K562 (cell line): Measurements from ENCODE around the gene RBM25. TPM values are rescaled to one million over a fixed set of nuclear protein-coding genes. Genes with fewer than 3 reads are reported as not detected.
A peak's percentile ranks its signal among the peaks of the same experiment; 100 is the strongest.

Source experiments
- ATAC-seq: fragments of 200-7000 bp; cut with Tn5 transposase; 3 replicates; pipeline ENCODE4 v1.9.1; 2020; ENCODE audit warnings: moderate library complexity
- BruUV-seq: library from RNA; stranded (reverse); fragments of 400-500 nt; replicated peaks from 2 replicates; lab custom pipeline; 2021; lab: Mats Ljungman, UMichigan
- CTCF ChIA-PET: fragments of 300-600 bp; formaldehyde crosslinking; extraction: SDS; loops from one replicate; lab custom pipeline; 2021; ENCODE audit warnings: low intra/inter-chr PET ratio; lab: Yijun Ruan, JAX
- POLR2A ChIA-PET: fragments of 300-600, 350-650 bp; sonication (Branson Sonifier 250); formaldehyde crosslinking; extraction: SDS; loops from one replicate; lab custom pipeline; 2021; ENCODE audit warnings: antibody characterized with exemption, inconsistent platforms; lab: Yijun Ruan, JAX
- DNase-seq, 4 experiments: peaks; one replicate each; pipeline versions ENCODE4 v3.0.0 to v3.0.0-alpha.2; 2011 to 2018; ENCODE audit warnings: low spot score in 3 of 4, mixed read lengths in 3 of 4; ENCODE audit errors: extremely low read depth in 1 of 4
- FAIRE-seq: peaks from 2 replicates; lab custom pipeline; 2011; peaks lifted over from hg19 to GRCh38; lab: Jason Lieb, UNC
- H2AFZ ChIP-seq: 2 replicates; pipeline ENCODE4 v1.6.0; 2011; ENCODE audit warnings: low read depth, low read length, control low read depth, inconsistent platforms
- H3K27ac ChIP-seq: fragments of 200-600 bp; 3 replicates; pipeline ENCODE4 v1.8.0; 2011; ENCODE audit warnings: low read depth, mild to moderate bottlenecking, control low read depth, inconsistent platforms, low read length, moderate library complexity, mixed read lengths; ENCODE audit errors: extremely low read depth
- H3K27me3 ChIP-seq, 2 experiments: fragments of 300-600 bp in 1 of 2; 2 replicates in 1 of 2; 3 replicates in 1 of 2; pipeline versions ENCODE4 v1.6.0 to v1.8.0; 2011; ENCODE audit warnings: inconsistent platforms in 2 of 2, low read length in 2 of 2, mild to moderate bottlenecking in 1 of 2, mixed read lengths in 1 of 2, moderate library complexity in 1 of 2; ENCODE audit not compliant: control insufficient read depth in 2 of 2, insufficient read depth in 2 of 2
- H3K36me3 ChIP-seq: fragments of 300-600 bp; 3 replicates; pipeline ENCODE4 v1.8.0; 2011; ENCODE audit warnings: mild to moderate bottlenecking, low read length, inconsistent platforms; ENCODE audit not compliant: control insufficient read depth, insufficient read depth
- H3K4me1 ChIP-seq, 2 experiments: fragments of 200-600 bp in 1 of 2; replicated peaks in 1 of 2; 2 replicates in 1 of 2; 3 replicates in 1 of 2; pipeline versions ENCODE4 v1.5.1 to v1.8.0; 2011; ENCODE audit warnings: inconsistent platforms in 2 of 2, low read length in 2 of 2, mild to moderate bottlenecking in 1 of 2, mixed read lengths in 1 of 2, moderate library complexity in 1 of 2; ENCODE audit not compliant: control insufficient read depth in 2 of 2, insufficient read depth in 2 of 2
- H3K4me2 ChIP-seq: 2 replicates; pipeline ENCODE4 v1.6.1; 2011; ENCODE audit warnings: low read length, control low read depth, inconsistent platforms, mixed read lengths; ENCODE audit not compliant: insufficient read depth
- H3K4me3 ChIP-seq: fragments of 200-600 bp; sonication (generic), shearing (Covaris generic); 2 replicates; pipeline ENCODE4 v1.5.1; 2016; ENCODE audit warnings: control low read depth, inconsistent platforms
- H3K79me2 ChIP-seq: fragments of 200-600 bp; 3 replicates; pipeline ENCODE4 v1.8.0; 2011; ENCODE audit warnings: low read length, inconsistent platforms; ENCODE audit not compliant: control insufficient read depth, insufficient read depth
- H3K9ac ChIP-seq, 2 experiments: 2 replicates each; pipeline versions ENCODE4 v1.6.0 to v1.6.1; 2011; ENCODE audit warnings: low read depth in 2 of 2, low read length in 2 of 2, control low read depth in 1 of 2, inconsistent platforms in 1 of 2, mild to moderate bottlenecking in 1 of 2, mixed read lengths in 1 of 2; ENCODE audit not compliant: insufficient read depth in 1 of 2
- H3K9me1 ChIP-seq: one replicate; pipeline ENCODE4 v1.6.0; 2011; ENCODE audit warnings: inconsistent platforms, mild to moderate bottlenecking, low read length, moderate library complexity; ENCODE audit not compliant: control insufficient read depth, insufficient read depth
- H3K9me3 ChIP-seq: replicated peaks from 2 replicates; pipeline ENCODE4 v1.5.1; 2011; ENCODE audit warnings: low read depth, low read length, inconsistent platforms; ENCODE audit not compliant: control insufficient read depth, insufficient read depth
- H4K20me1 ChIP-seq: replicated peaks from 2 replicates; pipeline ENCODE4 v1.6.1; 2011; ENCODE audit warnings: low read length, inconsistent platforms, mixed read lengths; ENCODE audit not compliant: control insufficient read depth, insufficient read depth
- RBM14 ChIP-seq: fragments of 200-400 bp; formaldehyde crosslinking; IDR thresholded peaks from 2 replicates; pipeline ENCODE4 v1.6.1; 2018; ENCODE audit warnings: low read depth, mild to moderate bottlenecking, low read length, moderate library complexity, borderline replicate concordance; ENCODE audit not compliant: insufficient read depth
- TCF7L2 ChIP-seq: fragments of 150-350 bp; IDR thresholded peaks from 2 replicates; pipeline ENCODE4 v1.6.1; 2016; ENCODE audit warnings: low read depth, mild to moderate bottlenecking, low read length, moderate library complexity
- ZNF384 ChIP-seq: IDR thresholded peaks from 2 replicates; pipeline ENCODE4 v1.6.1; 2012; ENCODE audit warnings: low read depth, low read length, improper control_type of control experiment
- ZNF436 ChIP-seq: fragments of 250-450, 450-650 bp; sonication (Bioruptor Pico); formaldehyde crosslinking; IDR thresholded peaks from 2 replicates; pipeline ENCODE4 v1.7.0; 2020; ENCODE audit warnings: mild to moderate bottlenecking
- WGBS: fragments of 100-300 bp; shearing (Covaris generic); methylation state at CpG from one replicate; pipeline ENCODE4 v1.1.6; 2016; ENCODE audit warnings: low coverage, mixed read lengths; ENCODE audit not compliant: insufficient coverage; ENCODE audit errors: missing lambda C conversion rate; 5-methylcytosine and 5-hydroxymethylcytosine counted together
- in situ Hi-C: fragments of 300-500 bp; cut with MboI; formaldehyde crosslinking; loops from 4 replicates; pipeline ENCODE4 v1.15.0; 2018; ENCODE audit warnings: inconsistent platforms, mixed read lengths
- intact Hi-C: fragments of 100-400 bp; cut with micrococcal nuclease; formaldehyde crosslinking; loops from 2 replicates; pipeline ENCODE4 v1.14.2; 2022
- polyA plus RNA-seq, 8 experiments: library from polyadenylated mRNA; depleted of rRNA in 4 of 8; stranded (reverse) in 5 of 8; unstranded in 3 of 8; fragments of >200 nt; fragmentation: Nextera tagmentation in 2 of 8; fragmentation: Illumina TruSeq in 1 of 8; extraction: Ambion mirVana in 2 of 8; extraction: Trizol in 1 of 8; gene quantifications; 2 replicates each; pipeline versions ENCODE4 v1.2.1 to v1.2.3, GENCODE V29; 2011 to 2014; ENCODE audit warnings: inconsistent platforms in 1 of 8, missing spikeins in 1 of 8
- total RNA-seq, 7 experiments: library from RNA; depleted of rRNA in 6 of 7; stranded (reverse); fragments of >200 nt in 6 of 7; fragmentation: Illumina TruSeq in 2 of 7; extraction: Trizol in 2 of 7; gene quantifications; 2 replicates each; pipeline versions ENCODE4 v1.2.1 to v1.2.3, GENCODE V29; 2011 to 2021; ENCODE audit warnings: low replicate concordance in 1 of 7

Gene RBM25
- total and polyA plus RNA-seq, 9 of the 15 experiments (the other 6 are each of a cell fraction or from before 2014, with no cell fraction given): 28.6 to 80.1 (median 48.1) TPM

- intact Hi-C loops: no loop called here
- Histone ChIP-seq H3K9me1 (no peaks in the 10 kb centered on the region), H3K27ac (no peak overlapping the region), H2AFZ (no peak overlapping the region), H3K36me3 (peaks cover 71% of the 10 kb centered on the region; the same call in 2 of the 3 replicates), H4K20me1 (0 out of 2 replicates have a peak, but pooled peaks cover 4% of the 10 kb centered on the region), H3K9me3 (no peaks in the 10 kb centered on the region), H3K79me2 (peaks cover 96% of the 10 kb centered on the region), H3K4me1 (no peaks in the 10 kb centered on the region; a peak in 1 of 5 replicates), H3K4me3 (no peak overlapping the region), H3K27me3 (no peaks in the 10 kb centered on the region), H3K4me2 (no peak overlapping the region), H3K9ac (no peak overlapping the region)
- CTCF ChIA-PET: no interaction called here
- WGBS: no CpG with 5 or more reads among the region's 4 CpGs
- FAIRE-seq (no peak), DNase-seq (no peak), ATAC-seq (no peak)
- in situ Hi-C loops: no loop called here
- POLR2A ChIA-PET: interaction anchor here (0.6 to 3.0 kb wide), 3 partner anchors 11 to 35 kb away, joined by 3 to 16 read pairs (median 4); partner anchors contain the start of gene RBM25
- TF ChIP-seq TCF7L2 (no peak), ZNF384 (peak; percentile 52; the same call in 1 of the 2 replicates), ZNF436 (CRISPR knock-in tag) (no peak)
- BruUV-seq: no TSS peak
These were observed 11.3 kb downstream of the RBM25 start for GRCh38 chr14:73069585-73069984.

- Histone ChIP-seq H3K27ac (no peak overlapping the region), H3K4me2 (no peak overlapping the region), H2AFZ (no peak overlapping the region), H3K79me2 (peaks cover 38% of the 10 kb centered on the region), H3K9me3 (no peaks in the 10 kb centered on the region), H3K9me1 (no peaks in the 10 kb centered on the region), H3K4me3 (no peak overlapping the region), H4K20me1 (no peaks in the 10 kb centered on the region), H3K9ac (no peak overlapping the region), H3K27me3 (no peaks in the 10 kb centered on the region), H3K4me1 (no peaks in the 10 kb centered on the region), H3K36me3 (peaks cover 72% of the 10 kb centered on the region)
- 90% methylated on average over 2 of the region's 2 CpGs for WGBS
- in situ Hi-C loops: no loop called here
- no peak for TF ChIP-seq RBM14
- POLR2A ChIA-PET: no interaction called here
- BruUV-seq: no TSS peak
- intact Hi-C loops: no loop called here
- FAIRE-seq (no peak), ATAC-seq (no peak), DNase-seq (no peak)
- CTCF ChIA-PET: no interaction called here
These were observed 32.7 kb downstream of the RBM25 start for GRCh38 chr14:73091044-73091443.
